ENCODE measurements around the gene MTERF2.

MTERF2 gene

DNA sequence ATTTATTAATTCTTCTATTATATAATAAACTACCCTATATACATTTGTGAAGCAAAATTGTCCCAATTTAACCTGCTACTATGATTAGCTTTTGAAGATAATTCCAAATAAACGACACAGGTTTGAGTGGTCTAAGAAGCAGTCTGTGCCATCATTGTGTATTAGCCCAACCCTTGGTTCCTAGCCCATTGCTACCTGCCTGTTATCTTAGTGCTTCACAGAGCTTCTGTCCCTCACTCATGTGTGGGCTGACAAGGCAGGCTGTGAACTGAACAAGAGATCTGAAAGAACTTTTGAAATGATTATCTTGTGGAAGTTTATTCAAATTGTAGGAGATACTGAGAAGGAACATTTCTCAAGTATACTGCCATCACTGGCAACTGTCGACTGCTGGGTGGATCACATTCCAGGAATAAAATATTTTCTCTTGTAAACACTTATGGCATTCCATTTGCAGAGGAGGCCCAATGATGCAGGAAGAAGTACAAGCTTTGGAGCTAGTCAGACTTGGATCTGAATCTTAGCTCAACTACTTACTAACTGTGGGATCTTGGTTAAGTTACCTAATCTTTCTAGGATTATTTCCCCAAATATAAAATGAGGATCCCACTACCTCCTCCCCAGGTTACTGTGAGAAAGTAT lies 7.8 kb upstream of the MTERF2 start:
- no peak for DNase-seq (ENCODE audit: low read depth, low spot score)

DNA sequence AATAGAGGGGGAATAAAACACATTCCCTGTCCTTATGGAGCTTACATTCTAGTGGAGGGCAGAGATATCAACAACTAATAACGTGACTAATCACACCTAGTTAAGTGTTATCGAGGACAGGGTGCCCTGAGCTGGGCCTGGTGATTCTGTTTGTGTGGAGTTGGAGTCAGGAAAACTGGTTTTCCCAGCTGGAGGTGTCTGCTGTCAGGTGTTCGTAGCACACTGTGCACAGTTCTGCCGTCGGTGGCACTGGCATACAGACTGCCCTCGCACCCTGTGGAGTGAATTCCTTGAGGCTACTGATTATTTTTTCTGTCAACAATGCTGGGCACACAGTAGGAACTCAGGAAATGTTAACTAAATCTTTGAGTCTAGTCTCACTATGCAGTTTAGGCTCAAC lies 900 bp upstream of the MTERF2 start:
- peak; percentile 74 for DNase-seq (ENCODE audit: low read depth, low spot score)

- DNase-seq (ENCODE audit: low read depth, low spot score) = no peak
These were observed 811 bp downstream of the MTERF2 start for GRCh38 chr12:106986135-106986534.

GRCh38 chr12:106985479-106985878 lies 1.5 kb downstream of the MTERF2 start:
- DNase-seq (ENCODE audit: low read depth, low spot score) = no peak

DNA sequence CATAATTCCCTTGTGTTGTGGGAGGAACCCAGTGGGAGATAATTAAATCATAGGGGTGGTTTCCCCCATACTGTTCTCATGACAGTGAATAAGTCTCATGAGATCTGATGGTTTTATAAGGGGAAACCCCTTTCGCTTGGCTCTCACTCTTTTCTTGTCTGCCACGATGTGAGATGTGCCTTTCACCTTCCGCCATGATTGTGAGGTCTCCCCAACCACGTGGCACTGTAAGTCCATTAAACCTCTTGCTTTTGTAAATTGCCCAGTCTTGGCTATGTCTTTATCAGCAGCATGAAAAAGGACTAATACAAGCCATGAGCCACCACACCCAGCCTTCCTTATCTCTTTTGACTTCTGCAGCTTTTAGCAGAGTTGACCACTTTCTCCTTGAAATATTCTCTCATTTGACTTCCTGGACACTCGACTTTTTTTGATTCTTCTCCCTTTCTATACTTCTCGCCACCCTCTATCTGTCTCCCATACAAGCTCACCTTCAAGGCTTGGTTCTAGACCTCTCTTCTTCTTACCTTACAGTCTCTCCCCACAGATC lies 2.3 kb downstream of the MTERF2 start:
- no peak for DNase-seq (ENCODE audit: low read depth, low spot score)

GRCh38 chr12:106982229-106982628 lies 4.7 kb downstream of the MTERF2 start:
- DNase-seq (ENCODE audit: low read depth, low spot score) = no peak

- DNase-seq (ENCODE audit: low read depth, low spot score) = no peak
These were observed 5.2 kb downstream of the MTERF2 start for GRCh38 chr12:106981788-106982187.

GRCh38 chr12:106980944-106981343 lies 6.0 kb downstream of the MTERF2 start:
- no peak for DNase-seq (ENCODE audit: low read depth, low spot score)

- DNase-seq (ENCODE audit: low read depth, low spot score) = no peak
These were observed 8.7 kb downstream of the MTERF2 start for GRCh38 chr12:106978035-106978800.

GRCh38 chr12:106976668-106977067 lies 10.3 kb downstream of the MTERF2 start:
- no peak for DNase-seq (ENCODE audit: low read depth, low spot score)

- no peak for DNase-seq (ENCODE audit: low read depth, low spot score)
These were observed 10.8 kb downstream of the MTERF2 start for GRCh38 chr12:106975993-106976658.

GRCh38 chr12:106975098-106975497 lies 11.8 kb downstream of the MTERF2 start:
- no peak for DNase-seq (ENCODE audit: low read depth, low spot score)

GRCh38 chr12:106974511-106974910 lies 12.4 kb downstream of the MTERF2 start:
- DNase-seq (ENCODE audit: low read depth, low spot score) = no peak

DNA sequence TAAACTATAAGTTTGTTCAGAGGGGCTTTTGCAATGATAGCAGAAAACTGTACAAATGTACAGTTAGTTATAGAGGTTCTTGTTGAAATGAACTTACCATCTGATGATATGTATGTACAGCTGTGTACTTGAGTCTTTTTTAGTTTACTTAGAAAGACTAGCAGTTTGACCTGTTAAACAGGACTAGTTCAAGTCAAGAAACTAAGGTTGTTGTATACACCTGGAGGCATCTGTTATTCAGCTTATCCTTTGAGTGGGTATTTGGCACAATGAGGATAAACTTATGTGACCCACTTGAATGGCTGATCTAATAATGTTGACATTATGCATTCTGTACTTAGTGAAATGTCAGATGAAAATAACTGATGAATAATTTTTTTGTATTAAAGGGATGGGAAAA lies 13.4 kb downstream of the MTERF2 start:
- no peak for DNase-seq (ENCODE audit: low read depth, low spot score)

GRCh38 chr12:106971065-106971464 lies 15.9 kb downstream of the MTERF2 start:
- no peak for DNase-seq (ENCODE audit: low read depth, low spot score)

DNA sequence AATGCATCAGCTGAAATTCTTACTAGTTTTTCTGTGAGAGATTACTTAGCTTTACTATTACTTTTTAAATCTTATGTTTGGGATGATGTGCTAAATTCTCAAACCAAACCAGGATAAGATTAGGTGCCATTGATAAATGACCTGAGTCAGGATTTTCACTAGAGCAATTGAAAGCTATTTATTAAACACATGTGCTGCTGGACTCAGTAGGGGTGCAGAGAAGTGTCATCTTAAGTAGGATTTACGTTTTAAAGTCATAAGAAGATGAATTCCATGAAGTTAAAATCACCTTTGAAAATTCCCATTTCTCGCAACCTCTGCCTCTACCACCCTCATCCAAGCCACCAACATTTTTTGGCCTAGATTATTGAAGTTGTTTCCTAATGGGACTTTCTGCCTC lies 22.4 kb downstream of the MTERF2 start:
- DNase-seq (ENCODE audit: low read depth, low spot score) = no peak

- DNase-seq (ENCODE audit: low read depth, low spot score) = no peak
These were observed 24.7 kb downstream of the MTERF2 start for GRCh38 chr12:106962286-106962685.

DNA sequence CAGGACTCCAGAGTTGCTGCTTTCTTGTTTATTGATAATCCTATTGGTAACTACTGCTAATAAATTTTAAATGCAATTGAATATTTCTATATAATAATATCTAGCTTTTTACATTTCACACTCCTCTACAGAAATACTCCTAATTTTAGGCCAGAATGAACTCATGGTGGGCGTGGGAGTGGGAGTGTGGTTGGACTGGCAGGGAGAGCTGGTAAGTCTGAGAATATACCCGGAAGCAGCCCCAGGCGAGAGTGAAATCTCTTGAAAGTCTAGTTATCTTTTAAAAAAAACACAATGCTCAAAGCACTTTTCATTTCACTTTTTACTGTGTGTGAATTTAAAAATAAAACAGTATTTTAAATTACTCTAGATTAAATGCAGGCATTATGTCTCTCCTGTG lies 26.5 kb downstream of the MTERF2 start:
- no peak for DNase-seq (ENCODE audit: low read depth, low spot score)

DNA sequence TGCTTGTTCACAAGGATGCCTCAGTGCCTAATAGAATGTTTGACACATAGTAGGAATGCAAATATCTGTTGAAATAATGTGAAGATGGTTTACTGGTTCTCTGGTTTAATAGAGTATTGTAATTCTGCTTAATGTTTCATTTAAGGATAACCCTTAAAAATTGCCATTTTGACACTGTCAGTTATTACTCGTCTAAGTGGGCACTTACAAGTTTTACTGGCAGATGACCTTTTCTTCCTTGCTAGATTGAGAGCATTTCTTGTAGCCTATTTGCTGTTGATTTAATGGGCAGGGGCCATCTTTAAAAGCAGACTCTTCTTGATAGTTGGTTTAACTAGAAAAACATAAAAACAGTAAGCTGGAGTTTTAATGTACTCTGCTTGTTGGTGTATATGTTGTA lies 29.4 kb downstream of the MTERF2 start:
- no peak for DNase-seq (ENCODE audit: low read depth, low spot score)

DNA sequence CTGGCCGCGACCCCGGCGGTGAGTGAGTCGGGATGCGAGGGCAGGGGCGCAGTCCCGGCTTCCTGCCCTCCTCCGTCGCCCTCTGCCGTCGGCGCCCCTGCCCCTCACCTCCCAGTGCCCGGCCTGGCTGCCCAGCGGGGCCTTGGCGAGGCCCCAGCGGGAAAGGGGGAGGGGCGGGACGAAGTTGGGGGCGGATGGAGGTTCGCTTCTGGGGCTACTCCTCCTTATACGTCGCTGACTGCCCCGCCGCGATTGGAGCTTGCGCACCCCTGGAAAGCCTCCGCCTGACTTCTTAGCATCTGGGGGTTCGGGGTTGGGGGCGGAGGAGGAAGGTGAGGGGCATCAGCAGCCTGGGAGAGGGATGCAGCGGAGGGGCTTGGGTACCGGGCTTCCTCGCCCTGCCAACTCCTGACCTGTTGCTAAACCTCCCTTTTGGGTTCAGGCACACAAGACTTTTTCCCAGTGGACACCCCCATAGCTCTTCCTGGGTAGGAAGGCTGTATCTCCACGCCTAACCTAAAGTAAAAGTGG lies 30.8 kb downstream of the MTERF2 start:
- DNase-seq (ENCODE audit: low read depth, low spot score) = no peak

- peak; percentile 97 for DNase-seq (ENCODE audit: low read depth, low spot score)
These were observed 31.4 kb downstream of the MTERF2 start, which contains the start of gene TMEM263 for GRCh38 chr12:106955377-106956047. Gene TMEM263 (plus strand): TSS chr12:106955907. CDS start chr12:106967117, 11,210 bp downstream.
